GM21360 (cell line): ENCODE data around the gene LRRC26.
A peak's percentile ranks its signal among the peaks of the same experiment; 100 is the strongest.
"Not testable (repeated sequence)": the region's sequence is repeated elsewhere in the genome, so short reads cannot be mapped to it uniquely, and the experiment has no call there.

Experiments used
- ATAC-seq: cut with Tn5 transposase; IDR thresholded peaks from one replicate; pipeline ENCODE4 v1.9.1; 2021; ENCODE audit warnings: mild to moderate bottlenecking, moderate library complexity; ENCODE audit not compliant: unreplicated experiment

LRRC26 gene

GRCh38 chr9:137139468-137140150 is 30.2 kb downstream of the LRRC26 start:
- ATAC-seq, result no peak

DNA sequence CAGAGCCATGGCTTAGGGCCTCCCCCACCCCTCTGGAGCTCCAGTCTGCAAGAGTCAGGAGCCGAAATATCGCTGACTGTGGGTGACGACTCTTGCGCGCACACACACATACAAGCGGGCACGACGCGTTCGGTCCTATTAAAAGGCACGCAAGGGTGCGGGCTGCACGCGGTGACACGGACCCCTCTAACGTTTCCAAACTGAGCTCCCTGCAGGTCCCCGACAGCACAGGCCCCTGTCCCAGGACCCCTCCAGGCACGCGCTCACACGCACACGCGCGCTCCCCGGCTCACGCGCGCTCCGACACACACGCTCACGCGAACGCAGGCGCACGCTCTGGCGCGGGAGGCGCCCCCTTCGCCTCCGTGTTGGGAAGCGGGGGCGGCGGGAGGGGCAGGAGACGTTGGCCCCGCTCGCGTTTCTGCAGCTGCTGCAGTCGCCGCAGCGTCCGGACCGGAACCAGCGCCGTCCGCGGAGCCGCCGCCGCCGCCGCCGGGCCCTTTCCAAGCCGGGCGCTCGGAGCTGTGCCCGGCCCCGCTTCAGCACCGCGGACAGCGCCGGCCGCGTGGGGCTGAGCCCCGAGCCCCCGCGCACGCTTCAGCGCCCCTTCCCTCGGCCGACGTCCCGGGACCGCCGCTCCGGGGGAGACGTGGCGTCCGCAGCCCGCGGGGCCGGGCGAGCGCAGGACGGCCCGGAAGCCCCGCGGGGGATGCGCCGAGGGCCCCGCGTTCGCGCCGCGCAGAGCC is 31.0 kb downstream of the LRRC26 start, which contains the start of gene GRIN1:
TSS of gene GRIN1 (plus strand) at position 433 of the 746 bp plus-strand sequence. CDS start 333 bp downstream, outside the sequence.
- no peak for ATAC-seq

GRCh38 chr9:137138058-137138721 is 31.7 kb downstream of the LRRC26 start:
- no peak for ATAC-seq

GRCh38 chr9:137136881-137137607 is 32.8 kb downstream of the LRRC26 start:
- ATAC-seq, result no peak

DNA sequence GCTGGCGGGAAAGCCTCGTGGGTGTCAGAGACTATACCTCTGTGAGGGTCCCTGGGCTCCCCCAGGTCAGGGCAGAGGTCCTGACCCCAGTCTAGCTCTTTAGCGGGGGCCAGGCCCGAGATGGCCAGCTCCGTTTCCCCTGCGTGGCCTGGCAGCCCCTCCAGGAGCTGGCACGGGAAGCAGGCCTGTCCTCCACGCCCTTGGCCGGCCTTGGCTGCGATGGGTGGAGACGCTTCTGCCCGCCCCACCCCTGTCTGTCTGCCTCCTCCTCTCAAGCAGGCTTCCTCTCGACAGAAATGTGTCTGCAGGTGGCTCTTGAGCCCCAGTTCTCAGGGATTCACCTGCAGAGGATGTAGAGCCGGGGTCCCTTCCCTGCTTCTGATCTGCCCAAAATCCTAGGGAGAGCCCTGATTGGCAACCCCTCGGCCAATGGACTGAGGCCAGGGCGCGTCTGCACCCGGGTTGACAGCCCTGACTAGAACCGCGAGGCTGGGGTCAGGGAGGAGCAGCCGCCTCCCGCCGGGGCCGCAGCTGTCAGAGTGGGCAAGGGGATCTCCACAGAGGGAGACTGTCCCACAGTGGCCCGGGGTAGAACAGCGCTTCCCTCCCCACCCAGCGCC is 33.5 kb downstream of the LRRC26 start:
- ATAC-seq, result no peak

DNA sequence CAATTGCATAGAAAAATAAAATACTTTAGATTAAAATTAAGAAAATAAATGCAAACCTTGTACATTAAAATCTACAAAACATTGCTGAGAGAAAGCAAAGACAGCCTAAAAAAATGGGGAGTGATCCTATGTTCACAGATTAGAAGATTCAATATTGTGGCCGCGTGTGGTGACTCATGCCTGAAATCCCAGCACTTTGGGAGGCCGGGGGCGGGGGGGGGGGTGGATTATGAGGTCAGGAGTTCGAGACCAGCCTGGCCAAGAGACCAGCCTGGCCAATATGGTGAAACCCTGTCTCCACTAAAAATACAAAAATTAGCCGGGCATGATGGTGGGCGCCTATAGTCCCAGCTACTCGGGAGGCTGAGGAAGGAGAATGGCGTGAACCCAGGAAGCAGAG is 34.7 kb downstream of the LRRC26 start:
- ATAC-seq, result not testable (repeated sequence)

- no peak for ATAC-seq
Measured at GRCh38 chr9:137134191-137134590, 35.7 kb downstream of the LRRC26 start.

- no peak for ATAC-seq
Measured at GRCh38 chr9:137130176-137130755, 39.6 kb downstream of the LRRC26 start.

DNA sequence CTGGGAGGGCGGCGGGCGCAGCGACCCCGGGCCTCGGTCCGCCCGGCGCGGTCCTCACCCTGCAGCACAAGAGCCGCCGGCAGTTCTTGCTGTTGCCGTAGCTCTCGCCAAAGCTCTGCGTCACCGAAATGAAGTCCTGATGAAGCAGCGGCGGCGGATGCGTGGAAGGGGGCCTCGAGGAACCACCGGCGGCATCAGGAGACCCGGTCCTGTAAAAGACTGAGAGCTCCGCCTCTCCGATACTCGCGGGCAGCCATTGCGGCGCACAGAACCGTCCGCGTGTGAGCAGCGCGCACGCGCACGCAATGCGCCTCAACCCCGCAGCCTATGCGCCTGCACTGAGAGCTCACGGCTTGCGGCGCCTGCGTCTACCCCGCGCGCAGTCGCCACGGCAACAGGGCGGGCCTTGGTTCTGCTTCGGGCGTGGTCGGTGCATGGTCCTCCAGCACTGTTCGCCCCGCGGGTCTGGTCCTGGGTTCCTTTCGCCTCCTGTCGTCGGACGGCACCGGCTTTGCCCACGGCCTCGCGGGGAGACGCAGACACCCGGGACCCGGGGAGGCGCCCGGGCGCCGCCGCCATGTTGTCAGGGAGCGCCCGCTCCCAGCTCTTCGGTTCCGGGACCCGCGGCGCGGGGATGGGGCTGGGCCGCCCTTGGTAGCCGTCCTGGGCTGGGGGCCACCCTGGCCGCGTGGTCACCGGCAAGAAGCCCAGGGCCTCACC is 40.2 kb downstream of the LRRC26 start:
- ATAC-seq, result peak; percentile 78

GRCh38 chr9:137128862-137129455 is 40.9 kb downstream of the LRRC26 start:
- peak; percentile 5 for ATAC-seq

- no peak for ATAC-seq
Measured at GRCh38 chr9:137128158-137128861, 41.5 kb downstream of the LRRC26 start.

- no peak for ATAC-seq
Measured at GRCh38 chr9:137127301-137128157, 42.3 kb downstream of the LRRC26 start.

DNA sequence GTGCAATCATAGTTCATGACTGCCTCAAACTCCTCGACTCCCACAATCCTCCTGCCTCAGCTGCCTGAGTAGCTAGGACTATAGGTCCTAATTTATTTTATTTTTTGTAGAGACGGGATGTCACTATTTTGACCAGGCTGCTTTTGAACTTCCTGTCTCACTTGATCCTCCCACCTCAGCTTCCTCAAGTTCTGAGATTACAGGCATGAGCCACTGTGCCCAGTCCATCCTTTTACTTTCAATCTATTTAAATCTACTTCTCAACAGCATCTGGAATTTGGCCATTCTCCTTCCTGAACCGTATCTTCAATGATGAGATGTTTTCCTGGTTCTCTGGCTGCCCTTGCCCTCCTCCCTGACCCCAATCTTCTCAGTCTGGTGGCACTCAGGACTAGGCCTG is 43.1 kb downstream of the LRRC26 start:
- ATAC-seq, result no peak

DNA sequence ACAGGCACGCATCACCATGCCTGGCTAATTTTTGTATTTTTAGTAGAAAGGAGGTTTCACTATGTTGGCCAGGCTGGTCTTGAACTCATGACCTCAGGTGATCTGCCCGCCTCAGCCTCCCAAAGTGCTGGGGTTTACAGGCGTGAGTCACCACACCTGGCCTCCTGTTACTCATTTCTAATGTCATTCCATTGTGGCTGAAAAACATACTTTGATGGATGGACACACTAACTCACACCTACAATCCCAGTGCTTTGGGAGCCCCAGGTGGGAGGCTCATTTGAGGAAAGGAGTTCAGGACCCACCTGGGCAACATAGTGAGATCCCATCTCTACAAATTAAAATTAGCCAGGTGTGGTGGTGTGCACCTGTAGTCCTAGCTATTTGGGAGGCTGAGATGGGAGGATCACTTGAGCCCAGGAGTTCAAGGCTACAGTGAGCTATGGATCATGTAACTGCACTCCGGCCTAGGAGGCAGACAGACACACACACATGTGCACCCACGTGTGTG is 45.8 kb downstream of the LRRC26 start:
- not testable (repeated sequence) for ATAC-seq

GRCh38 chr9:137123468-137123837 is 46.4 kb downstream of the LRRC26 start:
- no peak for ATAC-seq

GRCh38 chr9:137122796-137123467 is 46.9 kb downstream of the LRRC26 start:
- ATAC-seq, result not testable (repeated sequence)
